Caki2 (cell line): Measurements from ENCODE around the gene THAP12. TPM values are rescaled to one million over a fixed set of nuclear protein-coding genes. Genes with fewer than 3 reads are reported as not detected.
"Not testable (repeated sequence)": the region's sequence is repeated elsewhere in the genome, so short reads cannot be mapped to it uniquely, and the experiment has no call there.

Source experiments
- DNase-seq: peaks from one replicate; pipeline ENCODE4 v3.0.0-alpha.2; 2015; ENCODE audit warnings: low read depth
- in situ Hi-C: cut with HindIII; loops from 2 replicates; pipeline ENCODE4 v1.10.0; 2016; ENCODE audit warnings: low sequenced_read_pairs, low pct_unique_long_range_greater_than_20kb, mixed read lengths
- total RNA-seq: library from RNA; depleted of rRNA; stranded (reverse); fragments of >200 nt; shearing (Covaris generic); gene quantifications from 2 replicates; pipeline ENCODE4 v1.2.3, GENCODE V29; 2014; ENCODE audit warnings: low replicate concordance

Gene THAP12
- total RNA-seq, 1 experiment from 2014 or later = 23.5 TPM

- DNase-seq = no peak
- in situ Hi-C loops = no loop called here
These were observed 44.3 kb downstream of the THAP12 start for GRCh38 chr11:76336597-76336996.

GRCh38 chr11:76335842-76336241, 45.1 kb downstream of the THAP12 start:
- in situ Hi-C loops = no loop called here
- DNase-seq = no peak

GRCh38 chr11:76334826-76335389, 46.0 kb downstream of the THAP12 start:
- DNase-seq = no peak
- in situ Hi-C loops = no loop called here

- in situ Hi-C loops = no loop called here
- DNase-seq = no peak
These were observed 50.3 kb downstream of the THAP12 start for GRCh38 chr11:76330651-76331050.

GRCh38 chr11:76329983-76330382, 50.9 kb downstream of the THAP12 start:
- DNase-seq = no peak
- in situ Hi-C loops = no loop called here

GRCh38 chr11:76329084-76329648, 51.8 kb downstream of the THAP12 start:
- no peak for DNase-seq
- in situ Hi-C loops = no loop called here

- in situ Hi-C loops = no loop called here
- no peak for DNase-seq
These were observed 53.1 kb downstream of the THAP12 start for GRCh38 chr11:76327756-76328388.

GRCh38 chr11:76327202-76327601, 53.7 kb downstream of the THAP12 start:
- DNase-seq = no peak
- in situ Hi-C loops = no loop called here

- no peak for DNase-seq
- in situ Hi-C loops = no loop called here
These were observed 55.7 kb downstream of the THAP12 start for GRCh38 chr11:76325185-76325584.

GRCh38 chr11:76323804-76324203, 57.1 kb downstream of the THAP12 start:
- DNase-seq = no peak
- in situ Hi-C loops = no loop called here

GRCh38 chr11:76323375-76323774, 57.6 kb downstream of the THAP12 start:
- DNase-seq, in situ Hi-C loops: not testable (repeated sequence)

- DNase-seq = no peak
- in situ Hi-C loops = no loop called here
These were observed 58.0 kb downstream of the THAP12 start for GRCh38 chr11:76322942-76323341.

GRCh38 chr11:76322540-76322939, 58.4 kb downstream of the THAP12 start:
- no peak for DNase-seq
- in situ Hi-C loops = no loop called here

- no peak for DNase-seq
- in situ Hi-C loops = no loop called here
These were observed 59.0 kb downstream of the THAP12 start for GRCh38 chr11:76321820-76322524.

- no peak for DNase-seq
- in situ Hi-C loops = no loop called here
These were observed 59.6 kb downstream of the THAP12 start for GRCh38 chr11:76321340-76321739.

- in situ Hi-C loops = no loop called here
- no peak for DNase-seq
These were observed 60.0 kb downstream of the THAP12 start for GRCh38 chr11:76320929-76321328.

- DNase-seq, in situ Hi-C loops: not testable (repeated sequence)
These were observed 61.1 kb downstream of the THAP12 start for GRCh38 chr11:76319798-76320197.

- in situ Hi-C loops = no loop called here
- DNase-seq = peak; percentile 50
These were observed 62.1 kb downstream of the THAP12 start for GRCh38 chr11:76318744-76319384.

- in situ Hi-C loops = no loop called here
- DNase-seq = no peak
These were observed 63.6 kb downstream of the THAP12 start for GRCh38 chr11:76317296-76317695.
